ENCODE data around the gene BAK1. TPM values are rescaled to one million over a fixed set of nuclear protein-coding genes. Genes with fewer than 3 reads are reported as not detected.

Gene BAK1
- total RNA-seq, 1 experiment from 2014 or later = 45.8 TPM

DNA sequence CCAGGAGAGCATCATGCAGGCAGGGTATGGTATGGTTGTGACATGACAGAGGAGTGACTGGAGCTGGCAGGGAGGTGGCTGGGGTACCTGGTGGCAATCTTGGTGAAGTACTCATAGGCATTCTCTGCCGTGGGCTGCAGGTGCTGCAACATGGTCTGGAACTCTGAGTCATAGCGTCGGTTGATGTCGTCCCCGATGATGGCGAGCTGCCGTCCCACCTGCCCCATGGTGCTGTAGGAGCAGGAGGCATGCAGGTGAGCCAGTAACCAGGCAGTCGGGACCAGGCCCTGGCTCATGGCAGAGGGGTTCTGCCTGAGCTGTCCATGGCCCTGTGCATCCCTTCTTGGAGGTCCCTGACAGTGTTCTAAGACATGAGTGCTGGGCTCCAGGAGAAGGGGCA is 4.9 kb downstream of the BAK1 start:
- TF ChIP-seq, protein P1, sequence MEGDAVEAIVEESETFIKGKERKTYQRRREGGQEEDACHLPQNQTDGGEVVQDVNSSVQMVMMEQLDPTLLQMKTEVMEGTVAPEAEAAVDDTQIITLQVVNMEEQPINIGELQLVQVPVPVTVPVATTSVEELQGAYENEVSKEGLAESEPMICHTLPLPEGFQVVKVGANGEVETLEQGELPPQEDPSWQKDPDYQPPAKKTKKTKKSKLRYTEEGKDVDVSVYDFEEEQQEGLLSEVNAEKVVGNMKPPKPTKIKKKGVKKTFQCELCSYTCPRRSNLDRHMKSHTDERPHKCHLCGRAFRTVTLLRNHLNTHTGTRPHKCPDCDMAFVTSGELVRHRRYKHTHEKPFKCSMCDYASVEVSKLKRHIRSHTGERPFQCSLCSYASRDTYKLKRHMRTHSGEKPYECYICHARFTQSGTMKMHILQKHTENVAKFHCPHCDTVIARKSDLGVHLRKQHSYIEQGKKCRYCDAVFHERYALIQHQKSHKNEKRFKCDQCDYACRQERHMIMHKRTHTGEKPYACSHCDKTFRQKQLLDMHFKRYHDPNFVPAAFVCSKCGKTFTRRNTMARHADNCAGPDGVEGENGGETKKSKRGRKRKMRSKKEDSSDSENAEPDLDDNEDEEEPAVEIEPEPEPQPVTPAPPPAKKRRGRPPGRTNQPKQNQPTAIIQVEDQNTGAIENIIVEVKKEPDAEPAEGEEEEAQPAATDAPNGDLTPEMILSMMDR (IDR thresholded peaks at IDR 0.05; ENCODE audit: unreplicated experiment) = no peak
- ChIA-PET POLR2A (interaction anchor here (0.6 to 1.4 kb wide), 3 partner anchors 67 to 149 kb away, joined by 3 read pairs; no protein-coding TSS in a partner anchor), CTCF (interaction anchor here (1.9 to 2.1 kb wide), 2 partner anchors 10 to 125 kb away, joined by 7 read pairs; no protein-coding TSS in a partner anchor)
- H3K4me1 Mint-ChIP-seq (ENCODE audit: insufficient read depth, unreplicated experiment) = peaks cover 32% of the 10 kb centered on the region
- no peak overlapping the region for H3K4me3 Mint-ChIP-seq (ENCODE audit: unreplicated experiment)
- BruUV-seq (replicated peaks) = no TSS peak
- H3K27ac Mint-ChIP-seq (ENCODE audit: low read depth, unreplicated experiment) = no peak overlapping the region
- H3K36me3 Mint-ChIP-seq (ENCODE audit: insufficient read depth, unreplicated experiment) = peaks cover 41% of the 10 kb centered on the region
- H3K9me3 Mint-ChIP-seq (ENCODE audit: unreplicated experiment) = no peaks in the 10 kb centered on the region
- DNase-seq (ENCODE audit: unreplicated experiment) = no peak
- H3K27me3 Mint-ChIP-seq (ENCODE audit: insufficient read depth, unreplicated experiment) = no peaks in the 10 kb centered on the region
- intact Hi-C loops (cut with micrococcal nuclease) = no loop called here

DNA sequence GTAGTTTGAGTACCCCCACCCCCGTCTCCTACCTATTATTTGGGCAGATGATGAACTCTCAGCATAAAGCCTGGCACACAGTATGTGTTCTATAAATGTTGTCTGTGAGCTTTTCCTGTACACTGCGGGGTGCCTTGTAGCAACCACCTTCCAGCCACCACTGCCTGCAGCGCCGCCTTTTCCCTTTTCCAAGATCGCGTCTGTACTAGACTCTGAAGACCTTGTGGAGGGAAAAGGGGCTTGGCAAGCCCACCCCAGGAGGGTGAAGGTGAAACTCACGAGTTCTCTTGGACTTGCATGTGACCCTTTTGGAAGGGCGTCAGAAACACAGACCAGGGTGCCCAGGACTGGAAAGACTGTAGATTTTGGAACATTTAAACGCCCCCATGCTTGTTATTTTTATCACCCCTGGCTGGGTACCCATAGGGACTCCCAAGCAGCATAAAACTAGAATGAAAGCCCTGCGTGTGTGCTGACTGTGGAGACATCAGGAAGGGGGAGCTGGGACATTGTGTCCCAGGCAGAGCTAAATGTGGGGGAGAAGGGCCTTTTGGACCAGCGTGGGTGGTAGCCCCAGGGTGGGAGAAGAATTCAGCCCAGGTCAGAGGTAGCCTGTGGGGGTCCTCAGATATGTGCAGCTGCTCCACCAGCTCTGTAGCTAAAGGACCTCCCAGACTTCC is 8.3 kb downstream of the BAK1 start:
- TF ChIP-seq, protein P1 (IDR thresholded peaks at IDR 0.05; ENCODE audit: unreplicated experiment) = no peak
- BruUV-seq (replicated peaks) = no TSS peak
- DNase-seq (ENCODE audit: unreplicated experiment) = no peak
- H3K4me3 Mint-ChIP-seq (ENCODE audit: unreplicated experiment) = peak overlapping the region; percentile 93
- CTCF ChIA-PET = interaction anchor here (0.5 to 1.2 kb wide), 4 partner anchors 17 to 592 kb away, joined by 3 to 4 read pairs (median 3); no protein-coding TSS in a partner anchor
- intact Hi-C loops (cut with micrococcal nuclease) = loop anchor here (1.0 kb wide), 1 partner anchor 153 kb away; the partner anchor contains the start of gene CUTA
- H3K9me3 Mint-ChIP-seq (ENCODE audit: unreplicated experiment) = no peaks in the 10 kb centered on the region
- POLR2A ChIA-PET = interaction anchor here (0.9 to 2.9 kb wide), 6 partner anchors 8 to 153 kb away, joined by 3 to 26 read pairs (median 8); partner anchors contain the start of genes BAK1, ITPR3 and SYNGAP1
- peaks cover 13% of the 10 kb centered on the region for H3K4me1 Mint-ChIP-seq (ENCODE audit: insufficient read depth, unreplicated experiment)
- H3K27me3 Mint-ChIP-seq (ENCODE audit: insufficient read depth, unreplicated experiment) = no peaks in the 10 kb centered on the region
- peaks cover 37% of the 10 kb centered on the region for H3K36me3 Mint-ChIP-seq (ENCODE audit: insufficient read depth, unreplicated experiment)
- peak overlapping the region; percentile 75 for H3K27ac Mint-ChIP-seq (ENCODE audit: low read depth, unreplicated experiment)

DNA sequence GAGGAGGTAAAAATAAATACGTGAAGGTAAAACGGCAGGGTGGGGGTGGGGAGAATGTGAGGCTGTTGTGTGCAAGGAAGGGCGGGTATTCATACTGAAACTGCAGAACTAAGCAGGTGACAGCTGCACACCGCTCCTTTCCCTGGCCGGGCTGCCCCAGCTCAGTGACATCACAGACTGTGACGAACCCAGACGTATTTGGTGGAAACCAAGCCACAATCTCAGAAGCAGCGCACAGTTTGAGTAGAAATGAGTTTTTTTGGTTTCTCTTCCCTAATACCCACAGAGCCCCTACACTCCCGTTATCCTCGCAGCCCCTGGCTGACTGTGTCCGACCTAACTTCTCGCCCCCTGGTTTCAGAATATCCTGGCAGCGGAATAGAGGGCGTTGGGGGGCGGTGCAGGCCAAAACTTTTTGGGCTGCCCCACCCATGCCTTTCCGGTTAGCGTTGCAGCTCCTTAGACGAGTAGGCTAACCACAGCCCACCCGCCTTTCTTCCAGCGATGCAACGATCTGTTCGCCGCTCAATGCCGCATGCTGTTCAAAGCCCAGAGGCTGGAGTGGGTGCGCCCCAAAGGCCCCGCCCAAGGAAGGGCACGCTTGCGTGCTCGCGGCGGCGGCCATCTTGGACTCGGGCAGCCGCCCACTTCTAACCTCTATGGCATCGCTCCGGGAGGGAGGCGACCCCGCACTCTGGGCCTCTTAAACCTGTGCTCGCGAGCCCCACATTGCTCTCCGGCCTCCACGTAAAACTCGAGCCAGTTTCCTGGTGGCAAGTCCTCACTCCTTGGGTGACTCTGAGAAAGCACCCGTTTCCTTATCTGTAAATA is 9.1 kb downstream of the BAK1 start:
- ChIA-PET CTCF (interaction anchor here (0.7 to 1.2 kb wide), 3 partner anchors 8 to 593 kb away, joined by 3 read pairs; partner anchors contain the start of gene BAK1), POLR2A (interaction anchor here (0.7 to 2.9 kb wide), 12 partner anchors 8 to 180 kb away, joined by 3 to 26 read pairs (median 6); partner anchors contain the start of genes BAK1, ITPR3, SYNGAP1 and ZBTB9)
- peak overlapping the region; percentile 93 for H3K4me3 Mint-ChIP-seq (ENCODE audit: unreplicated experiment)
- TF ChIP-seq, protein P1 (IDR thresholded peaks at IDR 0.05; ENCODE audit: unreplicated experiment) = no peak
- H3K27ac Mint-ChIP-seq (ENCODE audit: low read depth, unreplicated experiment) = peak overlapping the region; percentile 75
- peaks cover 15% of the 10 kb centered on the region for H3K4me1 Mint-ChIP-seq (ENCODE audit: insufficient read depth, unreplicated experiment)
- peak; percentile 66 for DNase-seq (ENCODE audit: unreplicated experiment)
- no peaks in the 10 kb centered on the region for H3K9me3 Mint-ChIP-seq (ENCODE audit: unreplicated experiment)
- H3K27me3 Mint-ChIP-seq (ENCODE audit: insufficient read depth, unreplicated experiment) = no peaks in the 10 kb centered on the region
- intact Hi-C loops (cut with micrococcal nuclease) = loop anchor here (1.0 kb wide), 1 partner anchor 153 kb away; the partner anchor contains the start of gene CUTA
- H3K36me3 Mint-ChIP-seq (ENCODE audit: insufficient read depth, unreplicated experiment) = peaks cover 29% of the 10 kb centered on the region
- BruUV-seq (replicated peaks) = no TSS peak
